22Rv1 (cell line): ENCODE results near the gene NRG3.

ENCODE experiments used
- CTCF ChIP-seq: fragments of 450-650 bp; IDR thresholded peaks from 2 replicates; pipeline ENCODE4 v1.5.1; 2017; ENCODE audit warnings: mild to moderate bottlenecking
- ZFX ChIP-seq: fragments of 450-650 bp; IDR thresholded peaks from 2 replicates; pipeline ENCODE4 v1.6.1; 2017; ENCODE audit warnings: antibody characterized with exemption, borderline replicate concordance

DNA sequence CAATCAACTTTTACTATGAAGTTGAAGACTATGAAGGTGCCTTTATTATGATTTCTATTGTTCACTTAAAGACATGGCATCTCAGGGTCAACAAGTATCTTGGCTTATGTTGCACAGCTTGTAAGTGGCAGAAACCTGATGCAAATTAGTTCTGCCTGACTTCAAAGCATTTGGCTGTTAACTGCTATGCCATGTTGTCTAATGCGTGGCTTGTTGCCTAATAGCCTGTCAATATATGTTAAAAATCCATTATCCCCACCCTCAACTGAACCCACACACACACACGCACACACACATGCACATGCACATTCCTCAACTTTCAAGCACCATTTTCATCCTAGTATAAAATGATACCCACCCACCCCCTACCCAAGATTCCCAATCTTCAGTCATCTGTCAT lies 217.1 kb downstream of the NRG3 start:
- no peak for TF ChIP-seq CTCF
- no peak for TF ChIP-seq ZFX
